ENCODE measurements around the gene FAM47E. TPM values are rescaled to one million over a fixed set of nuclear protein-coding genes. Genes with fewer than 3 reads are reported as not detected.

FAM47E gene
- total and polyA plus RNA-seq, 2 donors (not counting 1 experiment from before 2014, with no cell fraction given) = 0.15 to 1.3 TPM

DNA sequence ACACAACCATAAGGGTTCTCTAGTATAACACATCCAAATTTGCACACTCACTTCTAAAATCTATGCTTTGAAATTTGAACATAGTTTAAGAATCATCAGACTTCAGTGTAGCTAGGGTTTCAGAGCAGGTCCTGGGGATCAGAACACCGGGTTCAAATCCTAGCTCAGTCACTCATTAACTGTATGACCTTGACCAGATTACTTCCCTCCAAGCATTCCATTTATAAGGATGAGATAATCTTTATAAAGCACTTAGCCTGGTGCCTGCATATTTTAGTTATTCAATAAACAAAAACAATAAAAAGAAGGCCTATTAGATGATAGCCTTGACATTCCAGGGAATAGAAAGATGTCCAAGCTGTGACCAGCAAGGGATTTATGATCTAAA is 50.2 kb downstream of the FAM47E start:
- no peak overlapping the region for H3K27ac Mint-ChIP-seq
- DNase-seq (no peak), ATAC-seq (ENCODE audit: low read depth) (no peak)
- H3K27me3 ChIP-seq (replicated peaks in 1 of 4; ENCODE audit: control extremely low read depth in 1 of 4, control insufficient read depth in 3 of 4, insufficient read depth in 4 of 4, low read length in 3 of 4) = peaks cover 0 to 26% (median 6%) of the 10 kb centered on the region in 4 experiments
- peaks cover 16% of the 10 kb centered on the region for H3K4me1 Mint-ChIP-seq
- H3K4me2 ChIP-seq (replicated peaks; ENCODE audit: low read depth, low read length, poor library complexity, severe bottlenecking) = no peak overlapping the region
- TF ChIP-seq CTCF (IDR thresholded peaks at IDR 0.05) (no peak), EZH2 (IDR thresholded peaks at IDR 0.05; ENCODE audit: borderline replicate concordance, insufficient read depth, low read depth, low read length, poor library complexity, severe bottlenecking) (no peak)
- peaks cover 0 to 13% (median 11%) of the 10 kb centered on the region in 3 donors for H3K9me3 ChIP-seq (ENCODE audit: control extremely low read depth in 1 of 3, control insufficient read depth in 2 of 3, insufficient read depth in 1 of 3, low read length in 2 of 3)
- no peaks in the 10 kb centered on the region for H4K20me1 ChIP-seq (ENCODE audit: control insufficient read depth, insufficient read depth, low read length, poor library complexity, severe bottlenecking)
- CTCF ChIA-PET = no interaction called here
- H3K9ac ChIP-seq (ENCODE audit: low read length) = no peak overlapping the region
- no peaks in the 10 kb centered on the region for H3K36me3 ChIP-seq (replicated peaks in 1 of 2; ENCODE audit: control extremely low read depth in 1 of 2, control insufficient read depth in 1 of 2, extremely low read depth in 1 of 2, insufficient read depth in 2 of 2, low read length in 1 of 2)
- H3K27me3 Mint-ChIP-seq = peaks cover 29% of the 10 kb centered on the region
- peaks cover 14 to 18% of the 10 kb centered on the region in 2 donors for H3K4me1 ChIP-seq (ENCODE audit: control insufficient read depth in 2 of 2, insufficient read depth in 2 of 2, low read length in 2 of 2)
- no peak overlapping the region for H3K27ac ChIP-seq (ENCODE audit: low read length in 2 of 2)
- H3K4me3 Mint-ChIP-seq = no peak overlapping the region
- POLR2A ChIA-PET = no interaction called here
- H2AFZ ChIP-seq (ENCODE audit: insufficient read depth, low read depth, low read length, poor library complexity, severe bottlenecking) = no peak overlapping the region
- WGBS (ENCODE audit: insufficient coverage) = no CpG with 5 or more reads among the region's 1 CpG
- no peaks in the 10 kb centered on the region for H3K79me2 ChIP-seq (ENCODE audit: control insufficient read depth, insufficient read depth, low read length)
- H3K4me3 ChIP-seq (ENCODE audit: control extremely low read depth in 1 of 5, extremely low read depth in 1 of 5, insufficient read depth in 1 of 5, low read depth in 2 of 5, low read length in 4 of 5) = no peak overlapping the region
- intact Hi-C loops (cut with micrococcal nuclease) = no loop called here
- H3K9me3 Mint-ChIP-seq (ENCODE audit: insufficient read depth) = peaks cover 11% of the 10 kb centered on the region

GRCh38 chr4:76302826-76303438 is 51.4 kb downstream of the FAM47E start:
- H3K4me3 Mint-ChIP-seq = no peak overlapping the region

More at GRCh38 chr4:76302826-76303438, 51.4 kb downstream of the FAM47E start:
- H3K9me3 Mint-ChIP-seq (ENCODE audit: insufficient read depth) = peaks cover 6% of the 10 kb centered on the region
- Histone ChIP-seq H3K79me2 (ENCODE audit: control insufficient read depth, insufficient read depth, low read length) (no peaks in the 10 kb centered on the region), H4K20me1 (ENCODE audit: control insufficient read depth, insufficient read depth, low read length, poor library complexity, severe bottlenecking) (no peaks in the 10 kb centered on the region), H3K9ac (ENCODE audit: low read length) (no peak overlapping the region), H3K27ac (ENCODE audit: low read length in 2 of 2) (no peak overlapping the region), H3K4me2 (replicated peaks; ENCODE audit: low read depth, low read length, poor library complexity, severe bottlenecking) (no peak overlapping the region), H3K4me1 (ENCODE audit: control insufficient read depth in 2 of 2, insufficient read depth in 2 of 2, low read length in 2 of 2) (peaks cover 20 to 22% of the 10 kb centered on the region in 2 donors), H3K9me3 (ENCODE audit: control extremely low read depth in 1 of 3, control insufficient read depth in 2 of 3, insufficient read depth in 1 of 3, low read length in 2 of 3) (peaks cover 0 to 14% (median 3%) of the 10 kb centered on the region in 3 donors), H3K36me3 (replicated peaks in 1 of 2; ENCODE audit: control extremely low read depth in 1 of 2, control insufficient read depth in 1 of 2, extremely low read depth in 1 of 2, insufficient read depth in 2 of 2, low read length in 1 of 2) (no peaks in the 10 kb centered on the region), H3K4me3 (ENCODE audit: control extremely low read depth in 1 of 5, extremely low read depth in 1 of 5, insufficient read depth in 1 of 5, low read depth in 2 of 5, low read length in 4 of 5) (no peak overlapping the region), H3K27me3 (replicated peaks in 1 of 4; ENCODE audit: control extremely low read depth in 1 of 4, control insufficient read depth in 3 of 4, insufficient read depth in 4 of 4, low read length in 3 of 4) (peaks cover 0 to 37% (median 8%) of the 10 kb centered on the region in 4 experiments), H2AFZ (ENCODE audit: insufficient read depth, low read depth, low read length, poor library complexity, severe bottlenecking) (no peak overlapping the region)
- DNase-seq = no peak
- H3K27ac Mint-ChIP-seq = no peak overlapping the region
- TF ChIP-seq CTCF (IDR thresholded peaks at IDR 0.05) (no peak), EZH2 (IDR thresholded peaks at IDR 0.05; ENCODE audit: borderline replicate concordance, insufficient read depth, low read depth, low read length, poor library complexity, severe bottlenecking) (no peak)
- ATAC-seq (ENCODE audit: low read depth) = no peak
- H3K27me3 Mint-ChIP-seq = peaks cover 35% of the 10 kb centered on the region
- 88% methylated on average over 2 of the region's 3 CpGs for WGBS (ENCODE audit: insufficient coverage)
- intact Hi-C loops (cut with micrococcal nuclease) = no loop called here
- POLR2A ChIA-PET = no interaction called here
- H3K4me1 Mint-ChIP-seq = peaks cover 20% of the 10 kb centered on the region
- CTCF ChIA-PET = no interaction called here
